ENCODE measurements around the gene TMEM52.
"Not testable (repeated sequence)": the region's sequence is repeated elsewhere in the genome, so short reads cannot be mapped to it uniquely, and the experiment has no call there.

TMEM52 gene

GRCh38 chr1:1948783-1949182, 29.7 kb upstream of the TMEM52 start:
- DNase-seq (ENCODE audit: low read depth, low spot score), result no peak
- no peak overlapping the region for H3K4me3 ChIP-seq (ENCODE audit: low read length)

GRCh38 chr1:1947493-1947892, 28.4 kb upstream of the TMEM52 start:
- DNase-seq (ENCODE audit: low read depth, low spot score), result no peak

DNA sequence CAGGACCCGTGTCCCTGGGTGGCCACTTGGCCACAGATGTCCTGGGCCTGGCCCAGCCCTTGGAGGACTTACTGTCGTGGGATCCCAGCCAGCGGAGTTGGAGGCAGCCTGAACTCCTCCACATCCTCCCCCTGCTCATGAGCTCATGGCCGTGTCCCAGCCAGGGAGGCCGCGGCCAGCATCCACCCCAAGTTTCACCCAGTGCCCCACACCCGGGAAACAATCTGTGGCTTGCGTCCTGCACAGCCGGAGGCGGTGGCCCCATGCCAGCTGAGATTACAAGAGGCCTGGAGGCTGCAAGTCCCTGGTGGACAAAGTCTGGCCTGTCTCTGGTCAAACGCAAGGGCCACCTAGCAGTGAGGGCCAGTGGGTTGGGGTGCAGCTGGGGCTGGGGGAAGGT, 27.5 kb upstream of the TMEM52 start:
- no peak overlapping the region for H3K4me3 ChIP-seq (ENCODE audit: low read length)
- DNase-seq (ENCODE audit: low read depth, low spot score), result no peak

More at GRCh38 chr1:1947493-1947892, 28.4 kb upstream of the TMEM52 start:
- no peak overlapping the region for H3K4me3 ChIP-seq (ENCODE audit: low read length)

DNA sequence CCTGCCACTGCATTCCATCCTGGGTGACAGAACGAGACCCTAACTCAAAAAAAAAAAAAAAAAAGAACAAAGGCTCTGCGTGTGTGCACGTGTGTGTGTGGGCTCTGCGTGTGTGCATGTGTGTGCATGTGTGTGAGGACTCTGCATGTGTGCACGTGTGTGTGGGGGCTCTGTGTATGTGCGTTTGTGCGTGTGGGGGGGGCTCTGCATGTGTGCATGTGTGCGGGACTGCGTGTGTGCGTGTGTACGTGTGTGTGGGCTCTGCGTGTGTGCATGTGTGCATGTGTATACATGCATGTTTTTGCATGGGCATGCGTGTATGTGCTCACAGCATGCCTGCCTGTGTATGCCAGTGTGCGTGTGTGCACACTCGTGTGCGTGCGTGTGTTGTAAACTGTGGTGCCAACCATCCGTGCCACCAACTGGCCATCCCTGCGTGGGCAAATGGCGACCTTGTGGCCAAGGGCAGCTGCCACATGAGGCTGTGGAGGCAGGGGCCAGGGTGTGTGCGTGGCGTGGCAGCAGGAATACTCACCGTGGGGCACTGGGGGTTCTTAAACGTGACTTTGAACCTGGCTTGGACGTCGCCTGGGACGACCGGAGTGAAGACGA, 26.8 kb upstream of the TMEM52 start:
- no peak for DNase-seq (ENCODE audit: low read depth, low spot score)
- H3K4me3 ChIP-seq (ENCODE audit: low read length), result no peak overlapping the region

DNA sequence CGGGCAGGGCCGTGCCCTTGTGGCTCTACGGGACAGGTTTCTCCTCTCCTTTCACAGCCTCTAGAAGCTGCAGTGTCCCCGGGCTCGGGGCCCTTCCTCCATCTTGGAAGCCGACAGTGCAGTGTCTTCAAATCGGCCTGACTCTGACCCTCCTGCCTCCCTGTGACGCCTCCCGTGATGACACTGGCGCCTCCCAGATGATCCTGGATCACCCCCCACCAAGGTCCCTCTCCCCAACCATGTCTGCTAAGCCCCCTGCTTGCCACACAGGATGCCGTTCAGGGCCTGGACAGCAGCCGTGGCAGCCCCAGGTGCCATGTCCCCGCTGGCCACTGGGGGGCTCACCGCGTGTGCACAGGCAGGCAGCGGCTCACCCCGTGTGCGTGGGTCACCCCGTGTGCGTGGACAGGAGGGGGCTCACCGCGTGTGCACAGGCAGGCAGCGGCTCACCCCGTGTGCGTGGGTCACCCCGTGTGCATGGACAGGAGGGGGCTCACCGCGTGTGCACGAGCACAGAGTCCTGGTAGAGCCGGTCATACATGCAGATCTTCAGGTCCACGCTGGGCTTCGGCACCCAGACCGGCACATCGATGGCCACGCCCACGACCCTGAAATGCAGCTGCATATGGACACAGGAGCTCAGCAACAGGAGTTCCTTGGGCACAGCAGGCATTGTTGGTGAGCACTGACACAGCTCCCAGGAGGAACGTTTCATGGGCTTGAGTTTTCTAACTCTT, 24.9 kb upstream of the TMEM52 start:
- DNase-seq (ENCODE audit: low read depth, low spot score), result no peak
- peak overlapping the region; percentile 4 for H3K4me3 ChIP-seq (ENCODE audit: low read length)

GRCh38 chr1:1942753-1943656, 23.9 kb upstream of the TMEM52 start:
- no peak overlapping the region for H3K4me3 ChIP-seq (ENCODE audit: low read length)
- DNase-seq (ENCODE audit: low read depth, low spot score), result no peak

DNA sequence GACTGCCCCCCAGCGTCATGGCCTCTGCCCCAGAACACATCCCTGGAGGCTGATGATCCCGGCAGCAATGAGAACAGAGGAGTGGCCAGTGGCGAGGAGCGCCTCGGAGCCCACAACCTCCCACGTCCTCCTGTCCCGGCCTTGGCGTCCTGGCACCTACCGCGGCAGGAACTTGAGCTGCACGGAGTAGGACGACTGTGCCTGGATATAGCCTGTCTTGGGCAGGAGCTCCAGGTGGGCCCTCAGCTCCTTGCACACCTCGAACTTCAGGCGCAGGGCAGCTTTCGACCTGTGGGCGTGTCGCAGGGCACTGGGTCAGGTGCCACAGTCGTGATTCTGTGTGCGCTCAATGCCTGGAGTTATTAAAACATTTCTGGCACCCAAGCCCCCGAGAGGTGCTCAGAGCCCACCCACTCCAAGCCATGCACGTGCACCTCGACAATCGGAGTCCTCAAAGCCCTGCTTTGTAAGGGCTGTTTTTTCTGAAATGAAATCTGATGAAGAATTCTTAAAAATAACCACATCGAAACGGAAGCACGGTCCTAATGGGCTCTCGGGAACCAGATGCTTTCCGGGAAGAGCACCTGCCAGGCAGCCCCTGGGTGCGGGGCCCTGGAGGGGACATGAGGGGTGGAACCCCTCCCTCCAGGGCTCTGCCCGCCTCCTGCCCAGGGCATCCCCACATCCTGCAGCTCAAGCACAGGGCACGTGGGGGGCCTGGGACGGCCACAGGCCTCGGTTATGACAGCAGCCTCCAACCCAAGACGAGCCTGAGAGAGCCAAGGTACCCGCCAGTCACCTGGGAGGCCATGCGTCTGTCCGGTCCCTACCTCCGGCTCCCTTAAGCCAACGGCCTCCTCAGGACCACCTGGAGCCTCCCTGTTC, 23.0 kb upstream of the TMEM52 start:
- DNase-seq (ENCODE audit: low read depth, low spot score), result no peak
- H3K4me3 ChIP-seq (ENCODE audit: low read length), result no peak overlapping the region

DNA sequence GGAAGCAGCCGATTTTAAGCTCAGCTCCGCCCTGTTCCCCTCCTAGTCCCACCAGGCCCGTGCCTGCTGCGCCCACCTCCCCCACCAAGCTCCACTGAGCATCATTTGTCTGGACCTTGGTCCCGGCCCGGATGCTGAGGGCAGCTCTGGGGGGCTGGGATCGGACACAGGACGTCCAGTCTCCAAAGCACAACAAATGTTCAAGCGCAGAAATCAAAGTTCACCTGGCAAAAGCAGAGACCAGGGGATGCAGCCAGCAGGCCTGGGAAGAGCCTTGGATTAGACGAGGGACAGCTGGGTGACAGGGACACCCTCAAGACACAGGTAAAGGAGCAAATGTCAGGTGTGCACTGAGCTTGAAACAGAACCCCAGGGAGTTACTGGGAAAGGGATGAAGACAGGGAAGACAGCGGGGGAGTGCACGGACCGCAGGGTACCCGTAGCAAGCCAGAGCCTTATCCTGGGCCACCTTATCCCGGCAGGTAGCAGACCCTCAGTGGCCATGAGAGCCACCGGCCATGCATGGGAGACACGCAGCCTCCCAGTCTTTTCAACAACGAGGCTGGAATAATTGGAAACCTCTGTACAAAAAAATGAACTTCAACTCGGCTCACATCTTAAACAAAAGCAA, 22.2 kb upstream of the TMEM52 start:
- no peak for DNase-seq (ENCODE audit: low read depth, low spot score)
- H3K4me3 ChIP-seq (ENCODE audit: low read length), result no peak overlapping the region

- no peak overlapping the region for H3K4me3 ChIP-seq (ENCODE audit: low read length)
These were observed 21.0 kb upstream of the TMEM52 start for GRCh38 chr1:1940123-1940425.

GRCh38 chr1:1939296-1940122, 20.4 kb upstream of the TMEM52 start:
- DNase-seq (ENCODE audit: low read depth, low spot score), result no peak
- H3K4me3 ChIP-seq (ENCODE audit: low read length), result no peak overlapping the region

More at GRCh38 chr1:1940123-1940425, 21.0 kb upstream of the TMEM52 start:
- no peak for DNase-seq (ENCODE audit: low read depth, low spot score)

- no peak overlapping the region for H3K4me3 ChIP-seq (ENCODE audit: low read length)
- no peak for DNase-seq (ENCODE audit: low read depth, low spot score)
These were observed 19.7 kb upstream of the TMEM52 start for GRCh38 chr1:1938613-1939295.

DNA sequence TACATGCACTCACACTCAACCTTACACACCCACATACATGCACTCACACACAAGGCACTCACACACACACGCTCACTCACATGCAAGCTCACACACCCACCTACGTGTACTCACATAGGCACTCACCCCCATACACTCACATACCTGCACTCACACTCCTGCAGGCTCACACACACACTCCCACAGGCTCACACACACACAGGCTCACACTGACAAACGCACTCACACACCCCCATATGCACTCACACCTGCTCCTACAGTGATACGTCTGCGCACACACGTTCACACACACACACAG, 19.1 kb upstream of the TMEM52 start:
- no peak overlapping the region for H3K4me3 ChIP-seq (ENCODE audit: low read length)
- DNase-seq (ENCODE audit: low read depth, low spot score), result no peak

- H3K4me3 ChIP-seq (ENCODE audit: low read length), result no peak overlapping the region
- no peak for DNase-seq (ENCODE audit: low read depth, low spot score)
These were observed 18.6 kb upstream of the TMEM52 start for GRCh38 chr1:1937549-1938275.

DNA sequence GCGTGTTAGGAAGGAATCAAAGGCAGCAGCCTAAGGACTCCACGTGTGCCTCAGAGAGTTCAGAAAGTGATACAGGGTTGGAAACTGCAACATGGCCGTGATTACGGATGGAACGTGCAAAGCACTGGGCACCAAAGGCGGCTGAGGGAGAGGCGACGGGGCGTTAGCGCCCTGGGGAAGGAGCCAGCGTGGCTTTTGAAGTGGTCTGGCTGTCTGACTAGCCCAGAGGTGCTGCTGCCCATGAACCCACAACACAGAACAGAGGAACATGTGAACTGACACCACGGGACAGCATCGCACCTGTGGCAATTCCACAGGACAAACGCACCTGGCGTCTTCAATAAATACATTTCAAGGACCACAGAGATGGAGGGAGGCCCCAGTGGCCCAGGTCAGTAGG, 18.0 kb upstream of the TMEM52 start:
- DNase-seq (ENCODE audit: low read depth, low spot score), result no peak
- H3K4me3 ChIP-seq (ENCODE audit: low read length), result no peak overlapping the region

- H3K4me3 ChIP-seq (ENCODE audit: low read length); DNase-seq (ENCODE audit: low read depth, low spot score): not testable (repeated sequence)
These were observed 15.8 kb upstream of the TMEM52 start for GRCh38 chr1:1934848-1935247.

DNA sequence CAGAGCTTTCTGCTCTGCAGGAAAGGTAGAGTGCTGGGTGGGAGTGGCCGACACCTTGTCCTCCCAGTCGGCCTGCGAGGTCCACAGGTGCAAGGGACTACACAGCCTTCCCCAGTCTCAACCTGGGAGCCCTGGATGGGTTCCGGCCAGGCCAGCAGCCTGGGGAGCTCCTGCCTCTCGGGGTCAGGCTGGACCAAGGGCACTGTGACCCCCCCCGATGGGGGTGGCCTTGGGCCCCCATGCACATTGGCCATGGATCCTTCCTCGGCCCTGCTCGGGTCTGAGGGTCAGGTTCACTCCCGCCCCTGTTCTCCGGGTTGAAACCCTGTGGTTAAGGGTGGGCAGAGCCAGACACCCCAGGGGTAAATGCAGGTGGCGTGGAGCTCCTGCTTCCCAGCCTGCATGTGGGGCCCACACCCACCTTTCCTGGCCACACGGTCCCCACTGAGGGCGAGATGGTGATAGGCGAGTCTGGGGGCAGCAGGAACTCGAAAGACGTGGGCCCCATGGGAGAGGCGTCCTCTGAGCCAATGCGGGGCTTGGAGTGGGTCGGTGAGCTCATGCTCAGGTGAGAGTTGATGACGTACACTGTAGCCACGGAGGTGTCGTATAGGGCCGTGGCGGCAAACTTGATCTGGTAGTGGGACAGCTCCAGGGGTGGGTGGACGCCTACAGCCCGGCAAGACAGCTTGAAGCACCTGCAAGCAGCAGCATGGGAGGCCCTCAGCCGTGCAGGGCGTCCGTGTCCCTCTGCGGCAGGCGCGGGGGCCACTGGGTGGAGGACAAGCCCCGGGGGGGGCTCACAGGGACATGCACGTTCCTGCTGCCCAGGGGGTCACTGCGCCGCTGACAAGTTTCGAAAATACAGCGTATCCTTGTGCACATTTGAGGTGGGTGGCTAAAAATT, 10.8 kb upstream of the TMEM52 start:
- DNase-seq (ENCODE audit: low read depth, low spot score), result no peak
- H3K4me3 ChIP-seq (ENCODE audit: low read length), result no peak overlapping the region
